GM04504 (cell line): ENCODE measurements around the gene HS2ST1.
"Not testable (repeated sequence)": the region's sequence is repeated elsewhere in the genome, so short reads cannot be mapped to it uniquely, and the experiment has no call there.

Experiments
- DNase-seq: peaks from one replicate; pipeline ENCODE4 v3.0.0-alpha.2; 2012; ENCODE audit warnings: low read depth

The HS2ST1 gene

GRCh38 chr1:86971778-86972177 lies 57.3 kb downstream of the HS2ST1 start:
- DNase-seq = no peak

DNA sequence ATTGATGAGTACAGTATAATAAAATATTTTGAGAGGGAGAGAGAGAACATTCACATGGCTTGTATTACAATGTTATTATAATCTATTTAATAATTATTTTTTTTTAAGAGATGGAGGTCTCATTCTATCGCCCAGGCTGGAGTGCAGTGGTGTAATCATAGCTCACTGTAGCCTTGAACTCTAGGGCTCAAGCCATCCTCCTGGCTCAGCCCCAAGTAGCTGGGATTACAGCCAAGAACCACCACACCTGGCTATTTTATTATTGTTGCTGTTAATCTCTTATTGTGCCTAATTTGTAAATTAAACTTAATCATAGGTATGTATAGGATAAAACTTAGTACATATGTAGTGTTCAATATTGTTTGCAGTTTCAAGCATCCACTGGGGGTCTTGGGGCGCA lies 57.8 kb downstream of the HS2ST1 start:
- no peak for DNase-seq

DNA sequence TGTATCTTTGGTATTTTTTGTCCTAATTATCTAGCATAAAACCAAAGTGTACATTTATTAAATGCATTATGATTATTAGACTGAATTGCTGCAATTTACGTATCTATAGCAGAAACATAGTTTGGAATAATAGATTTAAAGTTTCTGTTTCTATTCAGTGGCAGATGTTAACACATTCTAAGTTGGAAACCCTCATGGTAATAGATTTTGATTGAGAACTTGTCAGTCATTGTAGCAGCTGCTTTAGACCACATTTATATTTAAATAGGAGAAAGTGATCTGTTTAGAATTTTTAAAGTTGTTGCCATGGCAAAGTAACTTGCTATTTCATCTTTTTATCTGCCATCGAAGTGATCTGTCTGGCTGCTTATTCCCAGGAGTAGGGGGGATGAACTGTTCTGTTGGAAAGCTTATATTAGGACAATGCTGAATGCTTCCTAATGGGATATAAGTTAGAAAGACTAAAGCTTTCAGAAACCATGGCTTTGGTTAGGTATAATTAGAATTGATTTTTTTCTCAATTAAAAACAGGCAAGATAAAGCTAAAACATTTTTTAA lies 61.6 kb downstream of the HS2ST1 start:
- DNase-seq = no peak

DNA sequence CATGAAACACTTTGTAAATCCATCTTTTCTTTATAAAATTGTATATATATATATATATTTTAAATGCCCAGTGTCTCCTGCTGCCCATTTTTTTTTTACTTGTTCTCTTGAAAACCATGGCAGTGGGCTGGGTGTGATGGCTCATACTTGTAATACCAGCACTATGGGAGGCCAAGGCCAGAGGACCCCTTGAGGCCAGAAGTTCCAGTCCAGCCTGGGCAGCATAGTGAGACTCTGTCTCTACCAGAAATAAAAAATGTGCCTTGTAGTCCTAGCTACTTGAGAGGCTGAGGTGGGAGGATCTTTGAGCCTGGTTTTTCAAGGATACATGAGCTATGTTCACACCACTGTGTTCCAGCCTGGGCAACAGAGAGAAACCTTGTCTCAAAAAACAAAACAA lies 62.2 kb downstream of the HS2ST1 start:
- no peak for DNase-seq

GRCh38 chr1:86981482-86982213 lies 67.2 kb downstream of the HS2ST1 start:
- no peak for DNase-seq

DNA sequence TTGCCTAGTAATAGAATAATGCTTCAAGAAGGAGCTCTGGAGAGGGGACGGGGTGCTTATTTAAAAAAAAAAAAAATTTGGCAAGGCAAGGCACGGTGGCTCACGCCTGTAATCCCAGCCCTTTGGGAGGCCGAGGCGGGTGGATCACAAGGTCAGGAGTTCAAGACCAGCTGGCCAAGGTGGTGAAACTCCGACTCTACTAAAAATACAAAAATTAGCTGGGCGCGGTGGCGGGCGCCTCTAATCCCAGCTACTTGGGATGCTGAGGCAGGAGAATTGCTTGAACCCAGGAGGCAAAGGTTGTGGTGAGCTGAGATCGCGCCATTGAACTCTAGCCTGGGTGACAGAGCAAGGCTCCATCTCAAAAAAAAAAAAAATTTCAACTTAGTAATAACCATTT lies 69.2 kb downstream of the HS2ST1 start:
- not testable (repeated sequence) for DNase-seq

DNA sequence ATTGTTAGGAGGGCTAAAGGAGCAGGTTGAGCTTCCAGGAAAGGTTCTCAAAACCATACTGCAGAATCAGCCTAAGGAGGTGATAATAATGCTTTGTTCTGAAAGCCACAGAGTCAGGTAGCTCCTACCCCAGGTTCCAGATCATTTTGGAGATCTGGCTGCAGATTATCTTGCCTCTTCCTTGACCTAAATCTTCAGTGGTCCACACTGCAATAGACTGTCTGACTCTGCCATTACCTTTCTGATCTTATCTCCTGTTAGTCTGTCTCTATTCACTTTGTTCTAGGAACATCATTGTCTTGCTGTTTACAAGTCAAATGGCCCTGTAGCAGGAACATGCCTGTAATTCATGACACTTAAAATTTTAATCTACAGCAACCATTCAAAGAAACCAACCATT lies 73.0 kb downstream of the HS2ST1 start:
- DNase-seq = no peak

- no peak for DNase-seq
These were observed 74.4 kb downstream of the HS2ST1 start for GRCh38 chr1:86988835-86989234.

- not testable (repeated sequence) for DNase-seq
These were observed 75.3 kb downstream of the HS2ST1 start for GRCh38 chr1:86989690-86990089.

DNA sequence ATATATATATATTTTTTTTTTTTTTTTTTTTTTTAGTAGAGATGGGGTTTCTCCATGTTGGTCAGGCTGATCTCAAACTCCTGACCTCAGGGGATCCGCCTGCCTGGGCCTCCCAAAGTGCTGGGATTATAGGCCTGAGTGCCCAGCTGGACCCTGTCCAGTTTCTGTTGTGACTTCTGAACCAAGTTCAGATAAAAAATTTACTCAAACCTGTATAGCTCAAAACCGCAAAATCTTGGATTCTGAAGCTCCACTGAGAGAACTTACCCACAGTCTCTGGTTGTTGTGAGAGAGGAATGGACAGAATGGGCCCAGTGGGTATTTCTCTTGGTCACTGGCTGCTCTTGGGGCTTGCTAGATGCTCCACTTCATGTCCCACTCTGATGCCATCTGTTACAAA lies 76.4 kb downstream of the HS2ST1 start:
- DNase-seq = no peak

- DNase-seq = no peak
These were observed 77.2 kb downstream of the HS2ST1 start for GRCh38 chr1:86991549-86992186.

DNA sequence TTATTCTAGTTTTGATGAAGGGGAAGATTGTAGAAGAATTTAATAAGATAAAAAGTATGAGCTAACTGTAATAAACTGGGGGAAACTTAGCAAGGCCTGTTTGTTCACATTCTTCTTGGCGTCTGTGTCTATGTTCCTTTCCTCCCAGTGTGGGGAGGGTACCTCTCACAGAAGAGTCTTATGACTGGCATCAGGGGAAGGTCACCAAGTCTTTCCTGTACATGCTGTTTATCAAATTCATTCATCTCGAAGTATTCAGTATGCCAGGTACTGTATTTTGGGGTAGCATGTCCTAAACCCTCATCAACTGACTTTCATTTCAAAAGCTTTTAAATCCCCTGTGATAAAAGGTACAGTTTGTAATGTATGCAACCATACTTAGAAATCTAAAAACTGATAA lies 78.4 kb downstream of the HS2ST1 start:
- DNase-seq = no peak

GRCh38 chr1:86993269-86993985 lies 79.0 kb downstream of the HS2ST1 start:
- DNase-seq = no peak

DNA sequence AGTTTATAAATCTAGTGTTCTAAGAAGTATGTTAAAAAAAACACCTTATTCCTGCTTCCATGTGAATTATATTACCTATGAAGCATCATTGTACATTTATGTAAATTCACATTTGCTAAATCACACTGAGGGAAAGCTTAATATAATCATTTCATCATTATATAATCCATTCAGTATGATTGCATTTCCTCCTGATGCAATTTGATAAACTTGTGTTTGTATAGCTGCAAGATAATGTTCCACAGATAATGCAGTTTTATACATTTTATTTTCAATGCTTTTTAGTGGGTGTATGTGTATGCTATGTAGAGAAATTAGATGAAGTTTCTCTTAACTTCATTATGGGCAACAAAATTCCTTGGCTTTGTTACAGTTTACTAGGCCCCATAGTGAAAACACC lies 79.6 kb downstream of the HS2ST1 start:
- no peak for DNase-seq

GRCh38 chr1:86997538-86997937 lies 83.1 kb downstream of the HS2ST1 start:
- no peak for DNase-seq

GRCh38 chr1:86998280-86998679 lies 83.8 kb downstream of the HS2ST1 start:
- no peak for DNase-seq

DNA sequence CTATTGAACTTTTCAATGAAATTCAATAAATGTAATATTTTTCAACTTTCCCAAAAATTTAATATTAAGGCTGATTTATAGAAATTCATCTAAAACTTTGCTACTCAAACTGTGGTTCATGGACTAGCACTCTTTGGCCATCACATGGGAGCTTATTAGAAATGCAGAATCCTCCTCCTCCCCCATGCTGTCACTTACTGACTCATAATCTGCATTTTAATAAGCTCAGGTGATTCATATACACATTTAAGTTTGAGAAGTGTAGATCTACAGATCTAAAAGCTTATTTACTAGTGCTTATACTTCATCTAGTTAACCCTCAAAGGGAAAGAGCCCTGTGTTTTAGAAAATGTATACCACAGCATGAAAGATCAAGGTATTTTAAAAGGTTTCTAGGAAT lies 84.3 kb downstream of the HS2ST1 start:
- no peak for DNase-seq

GRCh38 chr1:87000460-87000859 lies 86.0 kb downstream of the HS2ST1 start:
- no peak for DNase-seq

- DNase-seq = no peak
These were observed 90.4 kb downstream of the HS2ST1 start for GRCh38 chr1:87004857-87005256.

DNA sequence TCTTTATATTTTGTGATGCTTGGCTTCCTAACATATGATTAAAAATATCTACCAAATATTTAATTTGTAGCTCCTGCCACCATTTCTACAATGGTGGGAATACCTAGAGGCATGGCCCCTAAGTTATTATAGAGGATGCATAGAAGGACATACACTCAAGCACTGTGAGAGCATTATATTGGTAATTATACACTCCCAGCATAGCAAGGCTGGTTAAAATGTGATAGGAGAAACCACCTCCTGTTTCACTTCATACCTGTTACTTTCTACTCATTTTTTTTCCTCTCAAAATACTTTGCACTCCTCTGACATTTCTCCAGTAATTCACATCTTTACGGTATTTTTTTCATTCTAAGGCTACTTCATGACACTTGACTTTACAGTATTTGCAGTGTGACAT lies 92.9 kb downstream of the HS2ST1 start:
- DNase-seq = no peak

GRCh38 chr1:87013385-87013784 lies 99.0 kb downstream of the HS2ST1 start:
- not testable (repeated sequence) for DNase-seq

DNA sequence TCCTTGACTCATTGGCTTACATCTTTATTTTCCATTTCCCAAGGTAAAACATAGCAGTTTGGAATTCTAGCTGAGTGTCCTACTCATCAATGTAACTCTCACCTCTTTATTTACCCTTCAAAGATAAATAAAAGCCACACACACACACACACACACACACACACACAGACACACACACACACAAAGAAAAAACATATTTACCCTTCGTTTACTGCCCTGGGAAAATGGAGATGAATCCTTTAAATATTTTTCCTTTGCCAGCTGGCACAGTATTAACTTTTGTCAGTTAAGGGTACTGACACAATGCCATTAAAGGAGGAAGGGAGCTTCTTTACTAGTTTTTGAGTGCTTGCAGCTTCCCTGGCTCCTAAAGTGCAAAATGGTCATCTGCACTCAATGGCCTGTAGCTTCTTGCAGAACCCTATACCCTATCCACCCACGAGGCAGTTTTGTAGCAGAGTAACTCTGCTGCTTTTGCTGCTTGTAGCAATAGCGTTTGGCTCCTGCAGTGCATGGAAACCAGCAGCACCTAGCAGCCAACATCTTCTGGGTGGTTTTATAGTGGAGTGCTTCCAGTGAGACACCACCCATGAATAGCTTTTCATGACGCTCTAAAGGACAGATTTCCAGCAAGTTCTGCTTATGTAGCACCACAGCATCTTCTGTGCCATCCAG lies 103.7 kb downstream of the HS2ST1 start:
- peak; percentile 6 for DNase-seq
